ENCODE data around the gene PDCD2. TPM values are rescaled to one million over a fixed set of nuclear protein-coding genes. Genes with fewer than 3 reads are reported as not detected.

Gene PDCD2
- total and polyA plus RNA-seq, 9 of the 15 experiments (the other 6 are each of a cell fraction or from before 2014, with no cell fraction given), result 67.3 to 430 (median 318) TPM

DNA sequence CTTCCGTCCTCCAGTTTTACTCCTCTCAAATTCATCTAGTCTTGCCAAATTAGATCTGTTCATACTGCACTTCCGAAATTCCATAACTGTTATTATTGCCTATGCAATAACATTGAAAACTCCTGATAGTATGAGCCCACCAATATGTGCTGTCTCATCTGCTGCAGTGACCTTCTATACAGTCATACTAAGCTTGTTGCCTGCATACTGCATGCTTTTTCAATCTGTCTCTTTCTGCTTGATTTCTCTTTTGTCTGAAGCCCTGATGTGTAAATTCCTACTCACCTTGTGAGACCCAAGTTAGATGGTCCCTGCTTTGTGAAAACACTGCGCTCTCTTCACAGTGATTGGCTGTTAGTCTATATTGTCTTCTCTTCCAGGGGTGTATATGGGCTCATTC, 29.1 kb downstream of the PDCD2 start:
- 8% methylated on average over 3 of the region's 3 CpGs for WGBS (ENCODE audit: insufficient coverage, low coverage, missing lambda C conversion rate)
- H3K27ac ChIP-seq (ENCODE audit: extremely low read depth, low read depth, low read length), result peak overlapping the region; percentile 86
- intact Hi-C loops (cut with micrococcal nuclease), result loop anchor here (2.0 kb wide), 1 partner anchor 29 kb away; the partner anchor contains the start of gene PDCD2
- no peaks in the 10 kb centered on the region for H3K27me3 ChIP-seq (ENCODE audit: control insufficient read depth in 2 of 2, insufficient read depth in 2 of 2, low read length in 2 of 2)
- BruUV-seq (replicated peaks), result no TSS peak
- peak overlapping the region; percentile 1 to 94 for H3K9ac ChIP-seq (ENCODE audit: insufficient read depth in 1 of 2, low read depth in 2 of 2, low read length in 2 of 2)
- H3K79me2 ChIP-seq (ENCODE audit: control insufficient read depth, insufficient read depth, low read length), result peaks cover 86% of the 10 kb centered on the region
- POLR2A ChIA-PET, result interaction anchor here (1.9 to 2.4 kb wide), 3 partner anchors 10 to 29 kb away, joined by 4 to 8 read pairs (median 6); partner anchors contain the start of gene PDCD2
- FAIRE-seq, result no peak
- no peak for ATAC-seq
- H2AFZ ChIP-seq (ENCODE audit: low read depth, low read length), result no peak overlapping the region
- peak overlapping the region; percentile 69 for H3K4me3 ChIP-seq
- H3K36me3 ChIP-seq (ENCODE audit: control insufficient read depth, insufficient read depth, low read length), result peaks cover 51% of the 10 kb centered on the region
- DNase-seq (ENCODE audit: extremely low read depth in 1 of 4, low spot score in 3 of 4), result no peak
- in situ Hi-C loops (cut with MboI), result no loop called here
- no peak for TF ChIP-seq HOXB6 (CRISPR knock-in tag; IDR thresholded peaks at IDR 0.05; ENCODE audit: borderline replicate concordance)
- peak; percentile 65 for TF ChIP-seq ZNF316 (IDR thresholded peaks at IDR 0.05)
- TF ChIP-seq SMARCA4 (IDR thresholded peaks at IDR 0.05), result peak; percentile 55; the same call in 1 of the 2 replicates
- TF ChIP-seq SRSF1 (IDR thresholded peaks at IDR 0.05; ENCODE audit: low read depth, low read length), result no peak
- TF ChIP-seq C11orf30 (IDR thresholded peaks at IDR 0.05; ENCODE audit: low read depth), result peak; percentile 47; the same call in 1 of the 2 replicates
- 0 out of 2 replicates have a peak, but pooled peaks have one; percentile 31 for TF ChIP-seq SMARCA5 (IDR thresholded peaks at IDR 0.05)
- TF ChIP-seq, protein P1, sequence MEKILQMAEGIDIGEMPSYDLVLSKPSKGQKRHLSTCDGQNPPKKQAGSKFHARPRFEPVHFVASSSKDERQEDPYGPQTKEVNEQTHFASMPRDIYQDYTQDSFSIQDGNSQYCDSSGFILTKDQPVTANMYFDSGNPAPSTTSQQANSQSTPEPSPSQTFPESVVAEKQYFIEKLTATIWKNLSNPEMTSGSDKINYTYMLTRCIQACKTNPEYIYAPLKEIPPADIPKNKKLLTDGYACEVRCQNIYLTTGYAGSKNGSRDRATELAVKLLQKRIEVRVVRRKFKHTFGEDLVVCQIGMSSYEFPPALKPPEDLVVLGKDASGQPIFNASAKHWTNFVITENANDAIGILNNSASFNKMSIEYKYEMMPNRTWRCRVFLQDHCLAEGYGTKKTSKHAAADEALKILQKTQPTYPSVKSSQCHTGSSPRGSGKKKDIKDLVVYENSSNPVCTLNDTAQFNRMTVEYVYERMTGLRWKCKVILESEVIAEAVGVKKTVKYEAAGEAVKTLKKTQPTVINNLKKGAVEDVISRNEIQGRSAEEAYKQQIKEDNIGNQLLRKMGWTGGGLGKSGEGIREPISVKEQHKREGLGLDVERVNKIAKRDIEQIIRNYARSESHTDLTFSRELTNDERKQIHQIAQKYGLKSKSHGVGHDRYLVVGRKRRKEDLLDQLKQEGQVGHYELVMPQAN (IDR thresholded peaks at IDR 0.05; ENCODE audit: borderline replicate concordance), result peak; percentile 52
- TF ChIP-seq TEAD1 (CRISPR knock-in tag; IDR thresholded peaks at IDR 0.05), result no peak
- TF ChIP-seq NFE2 (IDR thresholded peaks at IDR 0.05; ENCODE audit: low read depth), result peak; percentile 63
- 0 out of 4 replicates have a peak, but pooled peaks of 1 of the 2 experiments have one; percentile 46 for TF ChIP-seq CSDE1 (IDR thresholded peaks at IDR 0.05)
- 0 out of 4 replicates have a peak, but pooled peaks of 1 of the 2 experiments have one; percentile 12 for TF ChIP-seq KDM1A (IDR thresholded peaks at IDR 0.05)
- peak; percentile 3; the same call in 1 of the 2 replicates for TF ChIP-seq NFIC (IDR thresholded peaks at IDR 0.05)
- TF ChIP-seq ELF2 (CRISPR knock-in tag; IDR thresholded peaks at IDR 0.05), result no peak
- CTCF ChIA-PET (ENCODE audit: low intra/inter-chr PET ratio), result no interaction called here
- peaks cover 3 to 17% of the 10 kb centered on the region in 2 experiments; a peak in 4 of 5 replicates for H3K4me1 ChIP-seq (replicated peaks in 1 of 2; ENCODE audit: control insufficient read depth in 2 of 2, insufficient read depth in 2 of 2, low read length in 2 of 2)
- H3K9me1 ChIP-seq (ENCODE audit: control insufficient read depth, insufficient read depth, low read length), result no peaks in the 10 kb centered on the region
- H3K4me2 ChIP-seq (ENCODE audit: insufficient read depth, low read length), result peak overlapping the region; percentile 100
- H3K9me3 ChIP-seq (replicated peaks; ENCODE audit: control insufficient read depth, insufficient read depth, low read depth, low read length), result no peaks in the 10 kb centered on the region
- peaks cover 24% of the 10 kb centered on the region for H4K20me1 ChIP-seq (replicated peaks; ENCODE audit: control insufficient read depth, insufficient read depth, low read length)

Measured in K562 (cell line).